ENCODE data around the gene ZSCAN5C. TPM values are rescaled to one million over a fixed set of nuclear protein-coding genes. Genes with fewer than 3 reads are reported as not detected.

The ZSCAN5C gene, protein sequence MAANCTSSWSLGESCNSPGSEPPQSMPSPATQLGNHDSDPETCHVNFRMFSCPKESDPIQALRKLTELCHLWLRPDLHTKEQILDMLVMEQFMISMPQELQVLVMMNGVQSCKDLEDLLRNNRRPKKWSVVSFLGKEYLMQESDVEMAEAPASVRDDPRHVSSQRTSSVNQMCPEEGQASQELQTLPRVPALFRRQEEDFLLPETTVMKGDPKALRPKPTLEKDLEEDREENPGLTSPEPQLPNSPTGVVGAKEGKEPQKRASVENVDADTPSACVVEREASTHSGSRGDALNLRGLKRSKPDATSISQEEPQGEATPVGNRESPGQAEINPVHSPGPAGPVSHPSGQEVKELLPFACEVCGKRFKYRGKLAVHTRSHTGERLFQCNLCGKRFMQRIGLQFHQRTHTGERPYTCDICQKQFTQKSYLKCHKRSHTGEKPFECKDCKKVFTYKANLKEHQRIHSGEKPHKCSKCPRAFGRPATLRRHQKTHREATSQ
- total RNA-seq = not detected

GRCh38 chr19:56201973-56202372, at the start of gene ZSCAN5C:
ZSCAN5C (plus strand) TSS chr19:56202273; CDS start chr19:56205914, 3,641 bp downstream.
- Histone ChIP-seq H3K27me3 (replicated peaks; ENCODE audit: insufficient read depth) (no peaks in the 10 kb centered on the region), H3K9me3 (no peaks in the 10 kb centered on the region), H3K4me3 (no peak within 1 kb of the TSS), H3K4me1 (ENCODE audit: control insufficient read depth in 1 of 2, low read depth in 2 of 2) (no peaks in the 10 kb centered on the region), H3K27ac (no peak within 1 kb of the TSS), H3K36me3 (no peaks in the 10 kb centered on the region)
- ATAC-seq (ENCODE audit: insufficient number of reproducible peaks, low FRiP score, low read depth) (no peak), DNase-seq (ENCODE audit: low spot score) (no peak)
- TF ChIP-seq CTCF (IDR thresholded peaks at IDR 0.05) = no peak

DNA sequence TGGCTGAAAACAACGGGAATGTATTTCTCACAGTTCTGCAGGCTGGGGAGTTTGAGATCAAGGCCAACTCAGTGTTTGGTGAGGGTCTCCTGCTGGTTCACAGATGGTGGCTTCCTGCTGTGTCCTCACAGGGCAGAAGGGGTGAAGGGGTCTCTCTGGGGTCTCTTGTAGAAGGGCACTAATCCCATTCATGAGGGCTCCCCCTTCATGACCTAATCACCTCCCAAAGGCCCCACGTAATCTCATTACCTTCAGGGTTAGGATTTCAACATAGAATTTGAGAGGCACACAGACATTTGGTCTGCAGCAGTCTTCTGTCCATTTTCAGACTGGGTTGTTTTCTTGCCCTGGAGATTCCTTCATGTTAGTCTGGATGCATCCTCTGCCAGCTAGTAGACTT, 49.4 kb upstream of the ZSCAN5C start:
- Histone ChIP-seq H3K9me3 (no peaks in the 10 kb centered on the region), H3K4me1 (ENCODE audit: control insufficient read depth in 1 of 2, low read depth in 2 of 2) (no peaks in the 10 kb centered on the region), H3K27ac (no peak overlapping the region), H3K27me3 (replicated peaks; ENCODE audit: insufficient read depth) (no peaks in the 10 kb centered on the region), H3K36me3 (peaks cover 11% of the 10 kb centered on the region), H3K4me3 (no peak overlapping the region)
- DNase-seq (ENCODE audit: low spot score) = no peak
- no peak for TF ChIP-seq CTCF (IDR thresholded peaks at IDR 0.05)
- no peak for ATAC-seq (ENCODE audit: insufficient number of reproducible peaks, low FRiP score, low read depth)

DNA sequence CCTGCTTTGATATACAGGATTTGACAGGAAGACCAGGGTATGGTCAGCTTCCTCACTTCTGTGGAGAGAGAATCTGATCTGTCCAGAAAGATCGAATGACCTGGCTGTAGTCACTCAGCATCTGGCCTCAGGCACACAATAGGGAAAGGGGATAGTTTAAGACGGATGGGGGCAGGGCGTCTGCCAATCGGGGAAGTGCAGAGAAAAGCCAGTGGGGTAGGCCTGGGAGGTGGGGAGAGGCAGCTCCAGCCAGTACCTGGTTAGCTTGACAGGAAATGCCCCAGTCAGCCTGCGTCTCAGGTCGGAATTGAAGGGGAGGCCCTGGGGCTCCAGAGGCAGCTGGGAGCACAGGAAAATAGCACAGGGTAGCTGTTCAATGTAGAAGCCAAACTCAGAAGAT, 48.6 kb upstream of the ZSCAN5C start:
- H3K36me3 ChIP-seq = peaks cover 8% of the 10 kb centered on the region
- DNase-seq (ENCODE audit: low spot score) = no peak
- no peak for ATAC-seq (ENCODE audit: insufficient number of reproducible peaks, low FRiP score, low read depth)
- no peak overlapping the region for H3K4me3 ChIP-seq
- no peak for TF ChIP-seq CTCF (IDR thresholded peaks at IDR 0.05)
- H3K9me3 ChIP-seq = no peaks in the 10 kb centered on the region
- no peaks in the 10 kb centered on the region for H3K27me3 ChIP-seq (replicated peaks; ENCODE audit: insufficient read depth)
- no peak overlapping the region for H3K27ac ChIP-seq
- H3K4me1 ChIP-seq (ENCODE audit: control insufficient read depth in 1 of 2, low read depth in 2 of 2) = no peaks in the 10 kb centered on the region

- no peak for TF ChIP-seq CTCF (IDR thresholded peaks at IDR 0.05)
- Histone ChIP-seq H3K36me3 (peaks cover 19% of the 10 kb centered on the region), H3K27ac (no peak overlapping the region), H3K27me3 (replicated peaks; ENCODE audit: insufficient read depth) (no peaks in the 10 kb centered on the region), H3K4me1 (ENCODE audit: control insufficient read depth in 1 of 2, low read depth in 2 of 2) (no peaks in the 10 kb centered on the region), H3K9me3 (no peaks in the 10 kb centered on the region), H3K4me3 (no peak overlapping the region)
- ATAC-seq (ENCODE audit: insufficient number of reproducible peaks, low FRiP score, low read depth) (no peak), DNase-seq (ENCODE audit: low spot score) (no peak)
Measured at GRCh38 chr19:56155124-56155687, 46.9 kb upstream of the ZSCAN5C start.

GRCh38 chr19:56156768-56157167, 45.3 kb upstream of the ZSCAN5C start:
- Histone ChIP-seq H3K36me3 (peaks cover 23% of the 10 kb centered on the region), H3K27ac (no peak overlapping the region)
- ATAC-seq (ENCODE audit: insufficient number of reproducible peaks, low FRiP score, low read depth) = no peak

More at GRCh38 chr19:56156768-56157167, 45.3 kb upstream of the ZSCAN5C start:
- H3K4me1 ChIP-seq (ENCODE audit: control insufficient read depth in 1 of 2, low read depth in 2 of 2) = no peaks in the 10 kb centered on the region
- DNase-seq (ENCODE audit: low spot score) = no peak
- H3K4me3 ChIP-seq = no peak overlapping the region
- H3K9me3 ChIP-seq = no peaks in the 10 kb centered on the region
- no peak for TF ChIP-seq CTCF (IDR thresholded peaks at IDR 0.05)
- H3K27me3 ChIP-seq (replicated peaks; ENCODE audit: insufficient read depth) = no peaks in the 10 kb centered on the region
